ENCODE results near the gene SPHK2.

GRCh38 chr19:48628486-48629296, 9.4 kb downstream of the SPHK2 start:
- no peak for TF ChIP-seq CTCF (IDR thresholded peaks at IDR 0.05)
- no peak for TF ChIP-seq POLR2A (IDR thresholded peaks at IDR 0.05)

All from adrenal gland (tissue), 5 donors.